Measurements from ENCODE around the gene DYNLT5.
"Not testable (repeated sequence)": the region's sequence is repeated elsewhere in the genome, so short reads cannot be mapped to it uniquely, and the experiment has no call there.

DYNLT5 gene

DNA sequence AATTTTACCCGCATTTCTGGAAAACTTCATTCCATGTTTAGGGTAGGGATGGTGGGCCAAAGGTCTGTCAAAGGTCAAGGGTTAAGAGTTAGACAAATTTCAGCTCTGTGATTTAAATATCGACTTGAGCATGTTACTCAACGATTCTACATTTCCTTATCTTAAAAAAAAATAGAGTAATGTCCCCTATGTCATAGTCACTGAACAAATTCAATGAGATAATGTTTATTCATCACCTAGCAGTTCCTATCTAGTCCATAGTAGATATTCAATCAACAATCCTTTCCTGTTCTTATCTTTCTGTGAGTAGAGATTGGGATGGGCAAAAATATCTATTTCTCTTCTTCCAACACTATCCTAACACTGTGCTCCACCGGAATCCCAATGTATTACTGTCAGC, 1.1 kb upstream of the DYNLT5 start:
- no peak for DNase-seq

DNA sequence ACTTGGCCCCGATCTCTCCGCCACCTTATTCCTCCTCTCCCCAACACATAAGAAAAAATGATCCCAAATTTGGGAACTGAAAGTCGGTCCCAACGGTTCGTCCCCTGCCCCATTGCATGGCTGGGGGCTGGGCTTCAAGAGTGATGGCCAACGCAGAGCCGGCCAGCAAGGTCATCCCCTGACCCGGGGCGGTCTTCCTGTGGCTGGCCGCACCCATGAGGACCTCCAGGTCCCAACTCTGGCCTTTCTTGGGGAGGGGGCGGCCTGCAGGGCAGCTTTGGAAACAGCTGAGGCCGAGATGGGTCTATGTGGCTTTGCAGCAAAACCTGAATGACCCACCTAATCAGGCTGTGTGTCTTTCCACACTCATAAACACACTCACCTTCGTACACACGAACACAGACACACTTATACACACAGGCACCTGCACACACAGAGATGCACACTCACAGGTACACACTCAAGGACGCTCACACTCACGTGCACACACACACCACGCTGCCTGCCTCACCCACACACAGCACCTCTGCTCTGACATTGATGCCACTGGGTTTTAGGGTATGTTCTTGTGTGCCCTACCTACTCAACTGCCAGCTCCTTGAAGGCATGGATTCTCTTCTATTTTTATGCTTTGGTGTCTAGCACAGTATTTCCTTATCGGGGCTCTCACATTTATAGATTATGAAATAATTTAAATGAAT, 562 bp downstream of the DYNLT5 start:
- no peak for DNase-seq

DNA sequence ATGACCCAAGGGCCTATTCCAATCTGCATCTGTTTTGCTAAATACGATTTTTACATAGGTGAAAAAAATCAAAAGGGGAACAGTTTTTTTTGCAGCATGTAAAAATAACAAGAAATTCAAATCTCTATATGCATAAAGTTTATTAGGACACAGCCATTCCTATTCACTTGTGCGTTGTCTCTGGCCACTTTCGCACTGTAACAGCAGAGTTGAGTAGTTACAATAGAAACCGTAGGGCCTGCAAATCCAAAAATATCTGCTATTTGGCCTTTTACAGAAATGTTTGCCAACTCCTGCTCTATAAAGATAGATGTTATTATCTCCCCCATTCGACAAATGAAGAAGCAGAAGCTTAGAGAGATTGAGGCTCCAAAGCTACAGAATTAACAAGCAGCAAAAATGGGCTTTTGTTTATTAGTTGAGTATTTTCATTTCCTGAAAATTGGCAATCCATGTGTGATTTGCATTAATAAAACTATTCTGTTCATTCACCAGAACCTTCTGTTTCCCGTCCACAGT, 5.5 kb downstream of the DYNLT5 start:
- no peak for DNase-seq

DNA sequence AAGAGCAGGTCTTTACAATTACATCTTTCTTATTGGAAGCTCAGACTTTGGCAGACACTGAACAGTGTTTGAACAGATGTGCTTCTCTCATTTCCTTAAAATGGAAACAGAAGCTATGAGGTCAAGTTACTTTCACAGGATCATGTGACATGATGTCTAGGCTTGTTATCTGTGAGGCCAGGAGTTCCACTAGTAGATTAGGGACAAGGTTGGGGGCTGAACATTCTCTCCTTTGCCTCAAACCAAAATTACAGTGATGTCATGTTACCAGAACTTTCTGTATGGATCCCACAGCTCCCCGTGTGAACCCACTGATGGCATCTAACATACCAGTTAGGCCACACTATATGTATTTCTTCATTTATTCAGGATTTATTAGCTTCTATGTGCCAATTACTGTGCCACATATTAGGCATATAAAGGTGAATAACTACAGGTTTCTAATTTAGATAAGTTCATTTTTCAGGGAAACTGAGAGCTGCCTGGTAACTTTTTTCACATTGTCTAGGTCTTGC, 6.0 kb downstream of the DYNLT5 start:
- DNase-seq = no peak

DNA sequence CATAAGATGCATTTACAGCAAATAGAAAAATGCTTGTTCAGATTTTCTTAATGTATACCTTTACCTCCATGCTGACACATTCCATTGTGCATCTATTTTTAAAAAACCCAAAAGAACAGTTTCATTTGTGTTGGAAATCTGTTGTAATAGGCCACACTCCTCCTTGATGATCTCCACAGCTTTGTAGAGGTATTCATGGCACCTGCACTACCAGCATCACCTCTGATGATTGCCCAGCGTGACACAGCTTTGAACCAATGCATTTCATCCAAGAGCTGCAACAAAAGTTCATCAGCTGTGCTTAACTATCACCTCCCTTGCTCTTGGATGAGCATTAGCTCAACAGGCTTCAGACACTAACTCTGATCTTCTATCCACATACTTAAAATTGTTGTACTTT, 8.2 kb downstream of the DYNLT5 start:
- no peak for DNase-seq

DNA sequence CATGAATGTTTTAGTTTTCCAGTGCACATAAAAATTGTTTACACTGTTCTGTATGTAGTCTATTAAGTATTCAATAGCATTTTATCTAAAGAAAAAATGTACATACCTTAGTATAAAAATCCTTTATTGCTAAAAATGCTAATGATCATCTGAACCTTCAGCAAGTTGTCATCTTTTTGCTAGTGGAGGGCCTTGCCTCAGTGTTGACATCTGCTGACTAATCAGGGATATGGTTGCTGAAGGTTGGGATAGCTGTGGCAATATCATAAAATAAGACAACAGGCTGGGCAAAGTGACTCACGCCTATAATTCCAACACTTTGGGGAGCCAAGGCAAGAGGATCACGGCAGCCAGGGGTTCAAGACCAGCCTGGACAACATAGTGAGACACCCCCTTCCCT, 9.0 kb downstream of the DYNLT5 start:
- DNase-seq = no peak

DNA sequence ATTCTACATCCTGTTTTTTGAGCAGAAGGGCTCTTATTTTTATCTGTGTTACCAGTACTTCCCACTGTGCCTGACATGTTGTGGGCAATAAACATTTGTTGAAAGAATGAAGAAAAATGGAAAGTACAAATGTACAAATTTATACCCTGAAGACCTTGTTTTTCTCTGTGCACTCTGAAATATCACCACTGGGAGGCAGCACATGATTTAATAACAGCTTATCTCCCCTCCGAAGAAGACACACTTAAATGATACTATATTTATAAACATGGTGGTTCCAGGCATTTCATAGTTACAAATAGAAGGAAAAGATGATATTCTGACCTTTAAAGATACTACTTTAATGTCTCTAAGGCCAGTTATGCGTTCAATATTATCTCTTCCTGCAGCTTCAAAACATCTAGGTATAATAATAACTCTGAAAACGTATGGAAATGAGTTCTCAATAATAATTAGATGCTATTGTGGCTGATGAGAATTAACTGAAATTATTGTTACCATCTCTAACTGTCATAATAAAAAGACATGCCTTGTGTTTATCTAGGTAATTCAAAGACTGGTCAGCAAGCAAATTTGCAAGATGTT, 12.8 kb downstream of the DYNLT5 start:
- DNase-seq = no peak

DNA sequence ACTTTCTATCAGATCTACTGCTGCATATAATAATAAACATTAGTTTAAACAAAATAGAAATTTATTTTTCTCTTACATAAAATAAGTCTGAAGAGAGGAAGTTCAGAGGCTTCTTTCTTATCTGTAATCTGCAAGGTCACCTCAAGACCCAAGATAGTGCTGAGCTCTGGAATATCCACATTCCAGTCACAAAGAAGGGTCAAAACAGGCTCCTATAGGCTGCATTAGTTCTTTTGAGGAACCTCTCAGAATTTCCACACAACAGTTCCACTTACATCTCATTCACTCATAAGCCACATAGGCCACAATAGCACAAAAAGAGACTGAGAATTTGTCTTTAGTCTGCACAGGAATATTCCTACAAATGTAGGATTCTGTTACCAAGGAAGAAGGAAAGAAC, 15.4 kb downstream of the DYNLT5 start:
- no peak for DNase-seq

DNA sequence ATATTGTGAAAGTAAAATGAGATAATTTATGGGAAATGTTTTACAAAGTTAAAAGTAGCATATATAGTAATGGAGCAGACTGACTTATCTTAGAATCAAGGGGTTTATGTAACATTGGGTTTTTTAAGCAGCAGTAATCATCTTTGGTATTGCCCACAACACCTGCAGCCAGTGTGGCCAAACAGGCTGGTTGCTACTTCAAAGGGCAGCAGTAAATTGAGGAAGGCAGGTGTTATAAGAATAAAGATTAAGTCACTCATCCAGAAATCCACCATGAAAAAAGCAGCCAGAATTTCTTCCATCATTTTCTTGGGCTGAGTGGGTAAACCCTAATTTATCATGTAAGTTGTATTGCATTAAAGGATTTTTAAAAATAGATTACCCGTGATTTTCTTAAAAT, 16.7 kb downstream of the DYNLT5 start:
- no peak for DNase-seq

DNA sequence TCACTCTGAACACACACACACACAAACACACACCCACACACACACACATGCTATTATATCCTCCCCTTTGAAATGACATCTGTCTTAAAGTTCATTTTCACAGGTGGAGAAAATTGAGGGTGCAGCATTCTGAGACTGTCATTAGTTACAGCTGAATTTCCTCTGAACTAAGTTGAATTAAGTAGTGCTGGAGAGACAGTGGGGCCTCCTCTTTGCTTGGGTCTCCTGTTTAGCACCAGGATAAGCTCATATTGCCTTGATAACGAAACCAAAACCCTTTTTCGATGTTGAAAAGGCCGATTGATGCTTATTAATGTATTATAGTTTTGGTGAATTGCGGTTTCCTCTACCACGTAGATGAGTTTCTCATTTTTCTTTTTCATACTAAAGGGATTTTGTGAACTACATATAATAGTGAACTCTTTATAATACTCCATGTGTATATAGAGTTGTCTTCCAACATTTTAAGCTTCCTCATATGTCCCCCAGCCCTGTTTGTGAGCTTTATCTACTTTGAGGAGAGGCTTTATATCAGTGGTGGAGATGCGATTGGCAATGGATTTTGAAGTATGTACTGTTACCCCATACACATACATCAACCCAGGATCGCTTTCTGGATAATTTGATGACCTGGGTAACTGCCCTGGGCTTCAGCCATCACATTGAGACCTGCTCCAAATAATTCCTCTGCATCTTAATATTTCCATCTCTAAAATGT, 17.4 kb downstream of the DYNLT5 start:
- DNase-seq = no peak

DNA sequence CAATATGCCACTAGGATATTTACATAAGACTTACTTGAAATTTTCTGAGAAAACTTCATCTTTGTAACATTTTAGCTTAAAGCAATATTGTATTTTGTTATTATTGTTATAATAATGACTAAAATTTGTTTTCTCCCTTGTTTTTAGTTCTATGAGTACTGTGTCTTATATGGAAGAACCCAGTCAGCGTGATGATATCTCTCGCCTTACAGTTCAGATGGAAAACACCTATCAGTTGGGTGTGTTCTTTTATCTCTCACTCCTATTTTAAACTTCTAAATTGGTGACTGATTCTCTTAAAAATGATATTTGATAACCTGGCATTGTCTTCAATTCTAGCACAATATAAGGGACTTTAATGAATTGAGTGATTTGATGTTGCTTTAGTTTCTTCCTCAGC, 18.0 kb downstream of the DYNLT5 start:
- no peak for DNase-seq

DNA sequence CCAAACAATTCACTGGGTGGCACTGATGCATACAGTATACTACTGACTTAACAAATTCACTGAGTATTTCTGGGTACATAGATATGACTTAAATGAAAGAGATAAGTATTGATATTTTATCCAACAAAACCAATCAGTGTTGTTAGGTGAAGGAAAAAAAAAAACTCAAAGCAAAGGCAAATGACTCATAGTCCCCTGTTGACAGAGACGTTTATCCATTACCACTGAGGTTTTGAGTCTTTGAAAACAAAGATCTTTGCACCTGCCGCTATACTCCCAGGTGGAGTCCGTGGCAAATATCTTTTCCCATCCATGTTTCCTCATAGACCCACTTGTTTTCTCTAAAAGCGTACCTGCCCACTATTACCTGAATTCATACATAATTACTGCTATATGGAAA, 18.4 kb downstream of the DYNLT5 start:
- no peak for DNase-seq

DNA sequence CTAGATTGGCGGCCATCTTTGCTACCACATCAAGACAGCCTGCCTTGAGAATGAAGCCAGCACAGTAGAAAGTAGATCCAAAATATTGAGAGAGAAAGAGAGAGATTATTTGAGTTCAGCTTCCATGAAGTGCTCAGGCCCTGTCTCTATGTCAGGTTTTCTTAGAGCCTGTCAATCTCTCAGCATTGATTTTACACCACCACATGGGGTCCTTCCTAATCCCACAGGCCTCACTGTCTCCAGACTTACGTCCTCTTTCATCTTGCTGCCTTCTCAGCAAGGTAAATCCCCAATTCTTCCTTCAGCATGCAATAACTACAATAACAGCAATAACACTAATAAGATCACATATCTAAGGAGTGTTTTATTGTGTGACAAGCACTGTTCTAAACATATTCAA, 21.0 kb downstream of the DYNLT5 start:
- no peak for DNase-seq

DNA sequence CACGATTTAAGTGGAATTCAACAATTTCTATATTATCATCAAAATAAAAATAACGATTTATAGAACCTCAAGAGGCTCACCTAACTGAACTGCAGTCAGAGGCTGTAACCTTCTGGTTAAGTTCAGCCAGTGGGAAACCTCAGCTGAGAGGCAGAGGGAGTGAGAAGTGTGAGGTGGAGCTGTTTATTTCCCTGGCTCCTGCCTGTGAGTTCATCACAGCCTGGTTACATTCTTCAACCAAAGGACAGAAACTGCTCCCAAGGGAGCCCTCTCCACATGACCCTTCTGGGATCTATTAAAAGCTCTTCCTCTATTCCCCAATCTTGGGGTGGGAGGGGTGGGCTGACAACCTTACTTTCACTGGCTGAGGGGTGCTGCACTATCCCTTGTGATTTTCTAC, 22.2 kb downstream of the DYNLT5 start:
- no peak for DNase-seq

DNA sequence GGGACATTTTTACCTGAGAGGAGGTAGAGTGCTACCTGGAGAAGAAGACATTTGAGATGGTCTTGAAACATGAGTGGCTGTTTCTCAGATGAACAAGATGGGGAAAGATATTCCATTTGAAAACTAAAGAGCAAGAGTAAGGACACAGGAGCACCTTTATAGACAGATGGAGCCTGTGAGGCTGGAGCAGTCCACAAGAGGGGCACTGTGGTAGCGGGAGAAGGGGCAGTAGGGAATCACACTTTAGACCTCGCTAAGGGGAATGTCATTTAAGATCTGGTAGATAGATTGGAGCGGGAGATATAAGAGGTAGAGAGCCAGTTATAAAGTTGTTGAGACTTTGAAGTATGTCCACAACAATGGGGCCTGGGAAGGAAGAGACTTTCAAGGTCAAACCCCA, 23.4 kb downstream of the DYNLT5 start:
- no peak for DNase-seq

DNA sequence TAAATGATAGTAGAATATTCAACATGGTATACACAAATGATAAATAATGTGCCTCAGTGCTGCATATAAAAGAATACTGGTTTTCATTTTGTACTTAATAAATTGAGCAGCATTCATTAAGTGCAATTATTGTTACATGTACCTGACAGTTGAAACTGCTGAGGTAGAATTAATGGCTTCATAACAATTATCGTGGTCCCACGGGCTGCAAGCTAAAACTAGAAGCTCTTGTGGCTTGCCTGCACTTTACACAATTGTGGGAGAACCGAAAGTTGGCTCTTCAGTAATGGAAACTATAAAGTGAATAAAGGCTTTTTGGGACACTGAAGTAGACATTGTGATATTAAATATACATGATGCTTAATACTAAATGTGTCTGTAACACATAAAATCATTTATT, 25.6 kb downstream of the DYNLT5 start:
- no peak for DNase-seq

DNA sequence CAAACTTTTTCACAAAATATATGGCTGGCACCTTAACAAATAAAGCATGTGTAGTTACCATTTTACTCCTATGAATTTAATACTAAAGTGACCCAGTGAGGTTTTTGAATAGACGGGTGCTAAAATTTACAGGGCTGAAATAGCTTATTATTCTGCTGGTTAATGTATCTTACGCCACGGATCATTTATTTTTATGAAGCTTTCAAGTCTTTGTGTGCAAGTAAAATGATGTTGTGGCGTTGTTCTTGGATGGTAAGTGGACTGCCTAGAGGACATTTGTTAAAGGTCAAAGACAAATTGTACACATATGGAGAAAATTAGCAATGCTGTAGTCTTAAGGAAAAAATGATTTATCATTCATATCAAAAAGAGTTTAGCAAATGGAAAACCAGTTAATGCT, 26.0 kb downstream of the DYNLT5 start:
- DNase-seq = no peak

DNA sequence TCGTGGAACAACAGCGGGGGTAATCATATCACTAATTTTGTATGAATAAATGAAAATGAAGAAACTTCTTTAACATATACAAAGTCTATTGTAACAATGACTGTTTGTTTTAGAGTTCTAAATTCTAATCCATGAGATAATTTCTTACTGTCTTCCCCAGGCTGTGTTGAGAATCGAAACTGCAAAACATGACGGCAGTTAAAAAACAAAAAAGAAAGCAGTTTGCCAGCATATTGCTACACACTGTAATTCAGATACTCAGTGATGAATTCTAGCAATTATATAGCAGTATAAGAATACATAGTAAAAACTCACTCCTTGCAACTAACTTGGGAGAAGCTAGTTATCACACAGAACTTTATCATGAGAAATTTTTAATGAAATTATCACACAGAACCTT, 26.7 kb downstream of the DYNLT5 start:
- DNase-seq = no peak

DNA sequence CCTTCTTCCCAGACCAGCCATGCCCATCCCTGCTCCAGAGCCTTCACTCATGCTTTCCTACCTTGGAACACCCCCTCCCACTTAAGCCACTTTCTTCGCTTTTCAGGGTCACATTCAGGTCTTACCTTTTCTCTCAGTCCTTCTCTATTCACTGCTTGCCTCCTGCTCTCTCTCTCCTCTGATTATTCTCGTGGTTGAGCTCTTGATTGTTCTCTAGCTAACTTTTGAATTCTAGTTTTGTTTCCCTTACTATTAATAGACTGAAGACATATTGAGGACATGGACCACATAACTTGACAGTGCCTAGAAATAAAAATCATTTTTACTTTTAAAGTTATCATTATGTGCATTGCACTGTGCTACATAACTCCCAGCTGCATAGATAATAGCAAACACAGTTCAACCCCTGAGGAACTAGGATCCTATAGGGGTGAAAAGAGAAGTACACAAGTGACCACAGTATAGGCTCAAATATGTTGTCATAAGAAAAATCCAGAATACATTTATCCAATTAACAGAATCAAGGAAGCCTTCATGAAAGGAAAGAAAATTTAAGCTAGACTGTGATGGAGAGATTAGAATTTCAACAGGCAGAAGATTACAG, 27.3 kb downstream of the DYNLT5 start:
- DNase-seq = no peak

DNA sequence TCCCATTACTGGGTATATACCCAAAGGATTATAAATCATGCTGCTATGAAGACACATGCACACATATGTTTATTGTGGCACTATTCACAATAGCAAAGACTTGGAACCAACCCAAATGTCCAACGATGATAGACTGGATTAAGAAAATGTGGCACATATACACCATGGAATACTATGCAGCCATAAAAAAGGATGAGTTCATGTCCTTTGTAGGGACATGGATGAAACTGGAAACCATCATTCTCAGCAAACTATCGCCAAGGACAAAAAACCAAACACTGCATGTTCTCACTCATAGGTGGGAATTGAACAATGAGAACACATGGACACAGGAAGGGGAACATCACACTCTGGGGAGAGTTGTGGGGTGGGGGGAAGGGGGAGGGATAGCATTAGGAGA, 33.5 kb downstream of the DYNLT5 start:
- DNase-seq = not testable (repeated sequence)

DNA sequence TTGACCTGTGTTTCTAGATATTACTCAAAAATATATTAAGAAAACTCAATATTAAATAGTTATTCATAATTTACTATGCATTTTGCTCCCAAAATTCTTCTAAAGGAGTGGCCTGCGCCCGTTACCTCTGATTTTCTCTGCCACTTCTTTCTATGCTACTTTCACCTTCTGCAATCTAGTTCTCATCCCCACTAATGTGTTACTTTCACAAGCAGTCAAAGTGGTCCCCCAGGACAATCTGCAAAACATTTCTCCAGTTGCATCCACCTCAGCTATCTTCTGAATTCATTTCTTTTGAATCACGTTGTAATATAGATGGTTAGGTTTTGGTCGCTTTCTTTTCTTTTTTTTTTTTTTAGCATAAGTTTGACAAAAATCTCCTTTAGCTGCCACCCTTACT, 35.4 kb downstream of the DYNLT5 start:
- DNase-seq = no peak

DNA sequence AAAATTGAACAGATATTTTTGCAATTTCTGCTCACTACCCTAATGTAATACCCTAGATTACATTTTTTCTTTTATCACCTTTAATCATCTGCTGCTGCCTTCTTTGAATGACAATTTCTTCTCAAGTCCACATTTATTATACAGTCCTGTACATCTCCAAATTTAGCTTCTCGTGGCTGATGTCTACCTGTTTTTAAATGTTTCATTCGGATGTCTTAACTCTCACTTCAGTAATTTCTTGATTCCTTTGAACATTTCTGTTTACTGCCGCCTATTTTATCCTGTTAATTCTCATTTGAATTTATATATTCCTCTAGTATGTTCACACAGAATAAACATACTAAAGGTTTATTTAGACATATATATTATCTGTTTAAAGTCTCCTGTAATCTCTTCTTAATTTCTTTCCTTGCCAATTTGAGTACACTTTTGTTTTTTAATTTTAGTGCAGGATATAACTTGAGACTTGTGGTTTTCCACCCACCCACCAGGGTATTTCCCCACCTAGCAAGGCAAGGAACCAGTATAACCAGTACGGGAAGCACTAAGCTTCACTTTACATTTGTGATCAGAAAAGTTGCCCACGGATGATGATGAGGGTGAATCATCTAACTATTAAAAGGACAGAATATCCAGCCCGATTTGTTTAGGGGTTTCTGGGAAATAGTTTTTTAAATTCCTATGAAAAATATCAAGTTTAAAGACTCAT, 36.1 kb downstream of the DYNLT5 start:
- no peak for DNase-seq
